ENCODE data around the gene LIN7C.

Gene LIN7C

GRCh38 chr11:27496461-27496860, 10.1 kb downstream of the LIN7C start:
- 0 out of 2 replicates have a peak, but pooled peaks cover 3% of the 10 kb centered on the region for H3K4me1 ChIP-seq (ENCODE audit: low read length)
- no peaks in the 10 kb centered on the region for H3K9me2 ChIP-seq (replicated peaks; ENCODE audit: insufficient read depth, low read length)
- no peak overlapping the region for H3K4me2 ChIP-seq (ENCODE audit: low read depth, low read length)
- H3K79me2 ChIP-seq (ENCODE audit: low read length), result peaks cover 19% of the 10 kb centered on the region
- H3K9me3 ChIP-seq (replicated peaks; ENCODE audit: insufficient read depth, low read length), result no peaks in the 10 kb centered on the region
- 0 out of 2 replicates have a peak, but pooled peaks cover 3% of the 10 kb centered on the region for H3F3A ChIP-seq (ENCODE audit: insufficient read depth, low read length)
- no peak for DNase-seq
- H3K4me3 ChIP-seq (ENCODE audit: low read length), result no peak overlapping the region
- H2AFZ ChIP-seq (ENCODE audit: low read length), result no peak overlapping the region
- H3K9ac ChIP-seq (ENCODE audit: low read length), result no peak overlapping the region
- peaks cover 11% of the 10 kb centered on the region for H3K36me3 ChIP-seq (replicated peaks; ENCODE audit: insufficient read depth, low read length)
- TF ChIP-seq EZH2 (optimal IDR thresholded peaks at IDR 0.05; ENCODE audit: low read depth, low read length) (no peak), CTCF (IDR thresholded peaks at IDR 0.05; ENCODE audit: low read length) (no peak), EZH2phosphoT487 (IDR thresholded peaks at IDR 0.05; ENCODE audit: low read length) (no peak)
- H4K20me1 ChIP-seq (ENCODE audit: insufficient read depth, low read length), result no peaks in the 10 kb centered on the region; the same call in 1 of the 2 replicates
- H3K27ac ChIP-seq (ENCODE audit: low read length), result no peak overlapping the region
- H3K27me3 ChIP-seq (replicated peaks; ENCODE audit: insufficient read depth, low read length), result no peaks in the 10 kb centered on the region

- Histone ChIP-seq H3F3A (ENCODE audit: insufficient read depth, low read length) (0 out of 2 replicates have a peak, but pooled peaks cover 3% of the 10 kb centered on the region), H3K9ac (ENCODE audit: low read length) (no peak overlapping the region), H3K9me3 (replicated peaks; ENCODE audit: insufficient read depth, low read length) (no peaks in the 10 kb centered on the region), H3K4me2 (ENCODE audit: low read depth, low read length) (no peak overlapping the region), H3K4me3 (ENCODE audit: low read length) (no peak overlapping the region), H3K27me3 (replicated peaks; ENCODE audit: insufficient read depth, low read length) (no peaks in the 10 kb centered on the region), H3K27ac (ENCODE audit: low read length) (no peak overlapping the region), H3K9me2 (replicated peaks; ENCODE audit: insufficient read depth, low read length) (no peaks in the 10 kb centered on the region), H4K20me1 (ENCODE audit: insufficient read depth, low read length) (no peaks in the 10 kb centered on the region; the same call in 1 of the 2 replicates), H3K79me2 (ENCODE audit: low read length) (peaks cover 19% of the 10 kb centered on the region), H3K4me1 (ENCODE audit: low read length) (0 out of 2 replicates have a peak, but pooled peaks cover 3% of the 10 kb centered on the region), H2AFZ (ENCODE audit: low read length) (no peak overlapping the region), H3K36me3 (replicated peaks; ENCODE audit: insufficient read depth, low read length) (peaks cover 11% of the 10 kb centered on the region)
- DNase-seq, result no peak
- no peak for TF ChIP-seq CTCF (IDR thresholded peaks at IDR 0.05; ENCODE audit: low read length)
- no peak for TF ChIP-seq EZH2phosphoT487 (IDR thresholded peaks at IDR 0.05; ENCODE audit: low read length)
- TF ChIP-seq EZH2 (optimal IDR thresholded peaks at IDR 0.05; ENCODE audit: low read depth, low read length), result no peak
These were observed 10.8 kb downstream of the LIN7C start for GRCh38 chr11:27495710-27496300.

- H3K36me3 ChIP-seq (replicated peaks; ENCODE audit: insufficient read depth, low read length), result peaks cover 7% of the 10 kb centered on the region
- H3K4me1 ChIP-seq (ENCODE audit: low read length), result no peaks in the 10 kb centered on the region
- no peaks in the 10 kb centered on the region for H4K20me1 ChIP-seq (ENCODE audit: insufficient read depth, low read length)
- H3K9me3 ChIP-seq (replicated peaks; ENCODE audit: insufficient read depth, low read length), result no peaks in the 10 kb centered on the region
- no peak for TF ChIP-seq EZH2 (optimal IDR thresholded peaks at IDR 0.05; ENCODE audit: low read depth, low read length)
- DNase-seq, result no peak
- no peaks in the 10 kb centered on the region for H3K27me3 ChIP-seq (replicated peaks; ENCODE audit: insufficient read depth, low read length)
- H3K27ac ChIP-seq (ENCODE audit: low read length), result no peak overlapping the region
- no peaks in the 10 kb centered on the region for H3K9me2 ChIP-seq (replicated peaks; ENCODE audit: insufficient read depth, low read length)
- no peak overlapping the region for H3K9ac ChIP-seq (ENCODE audit: low read length)
- no peak overlapping the region for H3K4me3 ChIP-seq (ENCODE audit: low read length)
- H2AFZ ChIP-seq (ENCODE audit: low read length), result no peak overlapping the region
- H3F3A ChIP-seq (ENCODE audit: insufficient read depth, low read length), result no peaks in the 10 kb centered on the region
- H3K4me2 ChIP-seq (ENCODE audit: low read depth, low read length), result no peak overlapping the region
- H3K79me2 ChIP-seq (ENCODE audit: low read length), result no peaks in the 10 kb centered on the region
These were observed 17.5 kb downstream of the LIN7C start for GRCh38 chr11:27489092-27489491.

- TF ChIP-seq EZH2phosphoT487 (IDR thresholded peaks at IDR 0.05; ENCODE audit: low read length) (no peak), CTCF (IDR thresholded peaks at IDR 0.05; ENCODE audit: low read length) (no peak), EZH2 (optimal IDR thresholded peaks at IDR 0.05; ENCODE audit: low read depth, low read length) (no peak)
- no peaks in the 10 kb centered on the region for H3K9me2 ChIP-seq (replicated peaks; ENCODE audit: insufficient read depth, low read length)
- H3K79me2 ChIP-seq (ENCODE audit: low read length), result no peaks in the 10 kb centered on the region
- no peaks in the 10 kb centered on the region for H4K20me1 ChIP-seq (ENCODE audit: insufficient read depth, low read length)
- H3F3A ChIP-seq (ENCODE audit: insufficient read depth, low read length), result no peaks in the 10 kb centered on the region
- no peak overlapping the region for H3K4me3 ChIP-seq (ENCODE audit: low read length)
- H3K4me2 ChIP-seq (ENCODE audit: low read depth, low read length), result no peak overlapping the region
- no peak for DNase-seq
- no peaks in the 10 kb centered on the region for H3K4me1 ChIP-seq (ENCODE audit: low read length)
- H3K9ac ChIP-seq (ENCODE audit: low read length), result no peak overlapping the region
- no peaks in the 10 kb centered on the region for H3K9me3 ChIP-seq (replicated peaks; ENCODE audit: insufficient read depth, low read length)
- H2AFZ ChIP-seq (ENCODE audit: low read length), result no peak overlapping the region
- no peak overlapping the region for H3K27ac ChIP-seq (ENCODE audit: low read length)
- H3K36me3 ChIP-seq (replicated peaks; ENCODE audit: insufficient read depth, low read length), result no peaks in the 10 kb centered on the region; the same call in 1 of the 2 replicates
- H3K27me3 ChIP-seq (replicated peaks; ENCODE audit: insufficient read depth, low read length), result no peaks in the 10 kb centered on the region
These were observed 18.9 kb downstream of the LIN7C start for GRCh38 chr11:27487706-27488105.
